SU-DHL-6 (cell line): Measurements from ENCODE around the gene BRIP1.

ENCODE experiments used
- CTCF ChIP-seq: fragments of 200-600 bp; sonication (generic); IDR thresholded peaks from one replicate; pipeline ENCODE4 v1.5.1; 2017; ENCODE audit warnings: antibody characterized with exemption, mild to moderate bottlenecking, low read length, moderate library complexity; ENCODE audit not compliant: insufficient read depth, poor library complexity, severe bottlenecking
- EZH2phosphoT487 ChIP-seq: fragments of 200-600 bp; sonication (generic), shearing (Covaris generic); conservative IDR thresholded peaks from 2 replicates; pipeline ENCODE4 v1.6.1; 2018; ENCODE audit warnings: mild to moderate bottlenecking, antibody characterized with exemption, low read length, moderate library complexity, mixed read lengths

GRCh38 chr17:61704935-61705449 lies 158.3 kb downstream of the BRIP1 start:
- TF ChIP-seq CTCF: no peak
- TF ChIP-seq EZH2phosphoT487: no peak
